SKM-1 (cell line): ENCODE data around the gene PGBD1.
"Not testable (repeated sequence)": the region's sequence is repeated elsewhere in the genome, so short reads cannot be mapped to it uniquely, and the experiment has no call there.

ENCODE experiments used
- DNase-seq: peaks from one replicate; lab custom pipeline; 2025; ENCODE audit not compliant: unreplicated experiment; lab: John Stamatoyannopoulos, UW

The PGBD1 gene

DNA sequence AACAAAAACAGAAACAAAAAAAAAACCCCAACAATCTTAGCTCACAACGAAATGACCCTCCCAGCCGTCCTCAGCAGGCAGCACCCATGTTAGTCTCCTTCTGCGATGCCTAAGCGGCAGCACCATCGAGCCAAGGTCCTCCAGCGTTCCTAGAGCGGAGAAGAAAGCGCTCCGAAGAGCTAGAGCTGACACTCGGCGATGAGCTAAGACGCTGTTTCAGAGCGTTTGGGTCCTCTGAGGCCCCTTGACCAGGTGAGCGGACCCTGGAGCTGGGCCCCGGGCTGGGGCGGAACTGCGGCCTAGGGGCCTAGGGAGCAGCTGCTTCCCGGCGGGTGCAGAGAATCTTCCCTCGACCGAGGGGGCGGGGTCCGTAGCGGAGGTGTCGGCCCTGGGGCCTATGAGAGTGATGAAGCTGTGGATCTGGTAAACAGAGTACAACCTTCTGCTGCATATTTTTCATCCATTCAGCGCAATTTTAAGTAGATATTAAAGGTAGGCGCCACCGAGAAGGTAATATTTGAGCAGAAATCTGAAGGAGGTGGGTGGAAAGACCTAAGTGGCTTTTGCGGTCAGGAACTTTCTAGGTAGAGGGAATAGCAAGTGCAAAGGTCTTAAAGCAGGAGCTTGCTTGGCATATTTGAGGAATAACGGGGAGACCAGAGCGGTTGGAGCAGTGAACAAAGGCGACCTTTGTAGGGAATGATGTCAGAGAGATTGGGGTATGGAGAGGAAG, 14.2 kb upstream of the PGBD1 start, which contains the start of gene ZSCAN26:
ZSCAN26 (plus strand) TSS at position 182 of the 733 bp plus-strand sequence. CDS start 4,777 bp downstream, outside the sequence.
- DNase-seq: peak; percentile 51

DNA sequence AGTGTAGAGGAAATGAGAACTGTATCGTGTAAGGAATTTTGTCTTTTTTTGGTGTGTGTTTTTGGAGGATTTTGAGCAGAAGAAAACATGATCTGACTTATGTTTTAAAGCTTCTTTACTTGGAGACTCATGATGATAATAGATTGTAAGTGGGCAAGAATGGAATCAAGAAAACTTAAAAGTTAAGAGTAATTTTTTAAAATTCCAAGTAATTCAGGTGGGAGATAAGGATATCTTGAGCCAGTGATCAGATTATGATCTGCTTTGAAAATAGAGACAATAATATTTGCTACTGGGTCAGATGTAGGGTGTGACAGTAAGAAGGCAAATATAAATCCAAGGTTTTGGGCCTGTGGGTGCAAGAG, 13.7 kb upstream of the PGBD1 start:
- no peak for DNase-seq

DNA sequence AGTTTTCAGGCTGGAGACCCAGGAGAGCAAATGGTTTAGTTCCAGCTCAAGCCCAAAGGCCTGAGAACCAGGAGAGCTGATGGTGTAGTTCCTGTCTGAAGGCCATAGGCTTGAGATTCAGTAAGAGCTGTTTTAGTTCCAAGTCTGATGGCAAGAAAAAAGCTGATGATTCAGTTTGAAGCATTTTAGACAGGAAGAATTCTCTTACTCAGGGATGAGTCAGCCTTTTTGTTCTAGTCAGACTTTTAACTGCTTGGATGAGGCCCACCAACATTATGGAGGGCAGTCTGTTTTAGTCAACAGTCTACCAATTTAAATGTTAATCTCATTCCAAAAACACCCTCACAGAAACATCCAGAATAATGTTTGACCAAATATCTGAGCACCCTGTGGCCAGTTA, 11.9 kb upstream of the PGBD1 start:
- no peak for DNase-seq

DNA sequence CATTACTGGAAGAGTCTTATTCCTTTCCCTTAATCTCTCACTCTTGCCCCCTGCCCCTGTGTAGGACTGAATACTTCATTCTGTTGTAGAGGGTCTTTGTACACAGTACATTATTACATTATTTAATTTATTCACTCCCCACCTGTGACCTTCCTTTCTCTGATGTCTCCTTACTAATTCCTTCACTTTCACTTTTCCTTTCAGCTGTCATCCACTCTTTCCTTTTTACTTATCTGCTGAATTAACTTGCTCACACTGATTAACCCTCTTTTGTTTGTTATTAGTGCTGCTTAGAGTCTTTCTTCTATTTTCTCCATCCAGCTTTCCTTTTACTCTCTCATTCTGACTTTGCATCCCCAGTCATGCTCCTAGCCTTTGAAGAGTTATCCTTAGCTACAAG, 6.5 kb upstream of the PGBD1 start:
- DNase-seq: no peak

DNA sequence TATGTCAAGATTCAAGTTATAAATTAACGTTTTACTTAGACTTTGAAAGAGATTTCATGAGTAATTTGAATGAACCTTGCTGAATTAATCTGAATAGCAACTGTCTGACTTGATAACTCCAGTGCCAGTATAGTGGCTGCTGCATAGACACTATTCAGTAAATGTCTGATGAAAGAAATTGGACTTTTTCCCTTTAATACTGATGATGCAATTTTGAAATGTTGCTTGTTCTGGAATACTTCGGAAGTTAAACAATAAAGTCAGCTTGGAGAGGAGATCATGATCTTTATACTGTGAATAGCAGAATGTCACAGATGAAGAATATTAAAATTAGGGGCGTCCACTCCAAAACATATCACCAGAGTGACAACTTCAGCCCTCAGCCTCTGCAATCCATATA, 3.6 kb upstream of the PGBD1 start:
- no peak for DNase-seq

DNA sequence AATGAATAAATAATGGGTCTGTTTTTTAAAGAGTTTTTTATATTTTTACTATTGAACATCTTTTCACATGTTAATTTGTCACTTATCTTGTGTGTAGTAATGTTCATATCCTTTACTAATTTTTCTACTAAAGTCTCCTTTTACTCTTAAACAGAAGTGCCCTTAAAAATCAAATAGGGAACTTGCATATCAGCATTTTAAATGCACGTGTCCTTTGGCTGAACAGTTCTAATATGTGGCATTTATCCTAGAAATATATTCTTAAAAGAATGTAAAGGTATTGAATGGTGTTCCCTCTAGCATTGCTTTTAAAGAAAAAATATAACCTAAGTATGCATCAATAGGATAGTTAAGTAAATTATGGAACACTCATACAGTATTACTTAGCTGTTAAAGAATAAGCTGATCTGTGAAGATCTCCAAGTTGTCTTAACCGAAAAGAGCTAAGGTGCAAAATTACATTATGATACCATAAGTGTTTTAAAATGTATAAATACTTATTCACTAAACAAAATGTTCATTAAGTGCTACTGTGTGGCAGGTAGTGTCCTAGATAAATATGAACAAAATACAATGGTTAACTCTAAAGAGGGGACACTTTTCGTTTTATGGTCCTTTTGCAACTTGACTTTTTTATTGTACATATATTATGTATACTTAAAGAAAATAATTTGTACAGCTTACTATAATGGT, 631 bp upstream of the PGBD1 start:
- no peak for DNase-seq

DNA sequence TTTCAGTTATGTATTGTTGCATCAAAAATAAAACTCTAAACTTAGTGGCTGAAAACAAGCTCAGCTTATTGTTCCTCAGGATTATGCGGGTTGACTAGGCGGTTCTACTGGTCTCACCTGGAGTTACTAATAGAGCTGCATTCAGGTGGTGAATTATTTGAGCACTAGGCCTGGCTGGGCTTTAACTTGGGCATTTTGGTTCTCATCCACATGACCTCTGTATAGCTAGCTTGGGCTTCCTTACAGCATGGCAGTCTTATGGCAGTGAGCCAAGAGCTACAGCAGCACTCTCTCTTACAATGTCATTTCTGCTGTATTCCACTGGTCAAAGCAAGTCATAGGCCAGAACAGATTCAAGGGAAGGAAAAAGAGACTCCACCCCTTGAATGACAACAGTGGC, 1.6 kb downstream of the PGBD1 start:
- no peak for DNase-seq

DNA sequence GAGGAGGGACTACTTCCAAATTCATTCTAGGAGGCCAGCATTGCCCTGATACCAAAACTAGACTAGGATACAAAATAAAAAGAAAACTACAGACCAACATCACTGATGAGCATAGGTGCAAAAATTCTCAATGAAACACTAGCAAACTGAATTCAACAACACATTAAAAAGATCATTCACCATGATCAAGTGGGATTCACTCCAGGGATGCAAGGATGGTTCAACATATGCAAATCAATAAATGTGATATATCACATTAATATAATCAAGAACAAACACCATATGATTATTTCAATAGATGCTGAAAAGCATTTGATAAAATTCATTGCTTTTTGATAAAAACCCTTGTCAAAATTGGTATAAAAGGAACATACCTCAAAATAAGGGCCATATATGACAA, 10.2 kb downstream of the PGBD1 start:
- DNase-seq: no peak

DNA sequence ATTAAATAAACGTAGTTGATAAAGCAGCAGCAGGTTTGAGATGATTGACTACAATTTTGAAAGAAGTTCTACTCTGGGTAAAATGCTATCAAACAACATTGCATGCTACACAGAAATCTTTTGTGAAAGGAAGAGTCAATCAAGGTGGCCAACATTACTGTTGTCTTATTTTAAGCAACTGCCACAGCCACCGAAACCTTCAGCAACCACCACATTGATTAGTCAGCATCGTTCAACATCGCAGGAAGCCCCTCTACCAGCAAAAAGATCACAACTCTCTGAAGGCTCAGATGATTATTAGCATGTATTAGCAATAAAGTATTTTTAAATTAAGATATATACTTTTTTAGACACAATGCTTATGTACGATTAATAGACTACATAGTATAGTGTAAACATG, 14.0 kb downstream of the PGBD1 start:
- DNase-seq: no peak

DNA sequence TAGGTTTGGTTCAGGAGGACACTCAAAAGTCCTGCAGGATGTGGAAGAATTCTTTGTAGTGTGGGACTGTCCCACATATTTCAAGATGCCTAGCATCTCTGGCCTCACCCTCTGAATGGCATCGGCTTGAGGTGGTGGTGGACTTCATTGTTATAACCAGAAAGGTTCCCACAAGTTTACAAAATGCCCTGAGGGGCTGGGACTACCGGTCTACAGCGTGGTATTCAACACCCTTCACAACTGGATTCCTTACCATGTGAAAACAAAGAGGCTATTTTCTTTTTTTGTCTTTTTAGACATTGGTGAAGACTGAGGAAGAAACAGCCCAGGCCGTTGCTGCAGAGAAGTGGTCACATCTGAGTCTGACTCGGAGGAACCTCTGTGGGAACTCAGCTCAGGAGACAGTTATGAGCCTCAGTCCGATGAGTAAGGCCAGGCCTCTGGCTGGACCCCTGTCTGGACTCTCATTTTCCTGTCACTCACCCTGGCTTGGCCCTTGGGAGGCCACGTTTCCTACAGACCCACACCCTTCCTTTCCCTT, 15.2 kb downstream of the PGBD1 start:
- DNase-seq: no peak

DNA sequence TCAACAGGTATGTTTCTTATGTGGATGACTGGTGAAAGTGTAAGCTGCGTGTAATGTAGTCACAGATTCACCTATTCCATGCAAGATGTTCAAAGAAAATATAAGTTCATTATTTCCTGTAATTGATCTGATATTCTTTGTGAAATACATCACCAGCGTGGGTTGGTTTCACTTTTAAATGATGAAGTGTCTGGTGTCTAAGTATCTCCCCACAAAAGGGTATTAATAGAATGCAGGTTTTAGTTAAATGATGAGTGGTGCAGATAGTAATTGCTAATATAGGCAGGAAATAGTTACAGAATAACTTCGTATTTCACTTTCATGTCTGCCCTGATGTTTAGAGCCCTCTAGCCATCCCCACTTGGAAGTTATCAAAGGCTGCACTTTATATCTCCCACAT, 22.2 kb downstream of the PGBD1 start:
- no peak for DNase-seq

DNA sequence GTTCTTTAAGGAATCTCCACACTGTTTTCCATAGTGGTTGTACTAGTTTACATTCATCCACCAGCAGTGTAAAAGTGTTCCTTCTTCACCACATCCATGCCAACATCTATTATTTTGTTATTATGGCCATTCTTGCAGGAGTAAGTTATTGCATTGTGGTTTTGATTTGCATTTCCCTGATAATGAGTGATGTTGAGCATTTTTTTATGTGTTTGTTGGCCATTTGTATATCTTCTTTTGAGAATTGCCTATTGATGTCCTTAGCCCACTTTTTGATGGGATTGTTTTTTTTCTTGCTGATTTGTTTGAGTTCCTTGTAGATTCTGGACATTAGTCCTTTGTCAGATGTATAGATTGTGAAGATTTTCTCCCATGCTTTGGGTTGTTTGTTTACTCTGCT, 25.0 kb downstream of the PGBD1 start:
- DNase-seq: not testable (repeated sequence)

DNA sequence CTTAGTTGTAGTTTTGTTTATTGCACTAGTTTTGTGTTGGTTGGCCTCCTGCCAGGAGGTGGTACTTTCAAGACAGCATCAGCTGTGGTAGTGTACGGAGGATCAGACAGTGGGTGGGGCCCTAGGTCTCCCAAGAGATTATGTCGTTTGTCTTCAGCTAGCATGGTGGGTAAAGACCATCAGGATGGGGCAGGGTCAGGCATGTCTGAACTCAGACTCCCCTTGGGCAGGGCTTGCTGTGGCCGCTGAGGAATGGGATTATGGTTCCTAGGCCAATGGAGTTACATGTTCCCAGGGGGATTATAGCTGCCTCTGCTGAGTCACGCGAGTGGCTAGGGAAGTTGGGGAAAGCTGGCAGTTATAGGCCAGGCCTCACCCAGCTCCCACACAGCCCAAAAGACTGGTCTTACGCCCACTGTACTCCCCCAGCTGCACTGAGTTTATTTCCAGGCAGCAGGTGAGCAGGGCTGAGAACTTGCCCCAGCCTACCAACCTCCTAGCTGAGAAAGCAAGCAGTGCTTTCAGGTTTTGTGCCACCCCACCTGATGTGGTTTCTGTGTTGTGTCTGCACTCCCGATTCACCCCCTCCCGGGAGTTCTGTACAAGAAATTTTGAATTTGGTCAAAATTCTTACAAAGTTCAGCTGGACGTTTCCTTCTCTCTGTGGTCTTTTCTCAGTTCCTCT, 29.9 kb downstream of the PGBD1 start:
- no peak for DNase-seq

DNA sequence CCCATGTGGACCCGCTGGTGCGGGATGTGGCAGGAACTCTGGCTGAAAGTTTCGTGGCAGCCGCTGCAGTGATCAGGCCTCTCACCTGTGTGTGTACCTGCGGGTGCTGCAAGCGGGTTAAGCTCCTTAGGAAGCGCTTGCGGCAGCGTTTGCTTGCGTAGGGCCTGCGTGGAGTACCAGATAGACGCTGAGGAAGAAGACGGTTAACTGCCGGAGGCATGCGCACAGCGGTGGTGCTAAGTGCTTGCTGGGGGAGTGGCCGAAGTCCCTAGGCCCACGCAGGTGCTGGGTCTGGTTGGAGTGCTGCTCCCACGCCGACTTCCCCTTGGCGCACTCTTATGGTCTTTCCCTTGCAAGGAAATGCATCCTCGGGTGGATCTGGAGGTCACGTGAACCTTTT, 31.6 kb downstream of the PGBD1 start:
- no peak for DNase-seq

DNA sequence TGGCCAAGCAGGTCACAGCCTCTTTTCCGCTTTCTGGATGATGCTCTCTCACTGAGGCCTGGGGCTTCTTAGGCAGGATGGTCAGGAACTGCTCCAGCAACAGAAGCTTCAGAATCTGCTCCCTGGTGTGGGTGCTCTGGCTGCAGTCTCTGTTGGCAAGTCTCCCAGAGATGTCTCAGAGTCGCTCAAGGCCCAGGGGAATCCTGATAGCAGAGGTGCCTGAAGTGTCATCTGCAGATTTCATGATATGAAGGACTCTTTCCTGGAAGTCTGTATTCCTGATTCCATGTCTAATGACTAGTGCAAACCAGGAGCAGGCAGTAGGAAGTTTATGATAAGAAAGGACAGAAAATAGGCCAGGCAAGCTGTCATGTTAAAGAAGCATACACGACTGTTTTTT, 34.3 kb downstream of the PGBD1 start:
- DNase-seq: no peak

DNA sequence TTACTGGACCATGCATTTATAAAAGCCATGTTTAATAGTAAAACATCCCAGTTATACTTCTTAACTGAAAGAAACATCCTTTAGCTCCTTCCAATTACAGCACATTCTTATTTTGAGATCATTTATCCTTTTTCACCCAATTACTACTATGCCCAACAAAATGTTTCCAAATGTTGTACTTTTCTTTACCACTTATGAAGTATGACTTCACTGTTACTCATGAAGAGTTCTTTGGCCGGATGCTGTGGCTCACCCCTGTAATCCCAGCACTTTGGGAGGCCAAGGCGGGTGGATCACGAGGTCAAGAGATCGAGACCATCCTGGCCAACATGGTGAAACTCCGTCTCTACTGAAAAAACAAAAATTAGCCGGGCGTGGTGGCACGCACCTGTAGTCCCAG, 36.5 kb downstream of the PGBD1 start:
- not testable (repeated sequence) for DNase-seq

DNA sequence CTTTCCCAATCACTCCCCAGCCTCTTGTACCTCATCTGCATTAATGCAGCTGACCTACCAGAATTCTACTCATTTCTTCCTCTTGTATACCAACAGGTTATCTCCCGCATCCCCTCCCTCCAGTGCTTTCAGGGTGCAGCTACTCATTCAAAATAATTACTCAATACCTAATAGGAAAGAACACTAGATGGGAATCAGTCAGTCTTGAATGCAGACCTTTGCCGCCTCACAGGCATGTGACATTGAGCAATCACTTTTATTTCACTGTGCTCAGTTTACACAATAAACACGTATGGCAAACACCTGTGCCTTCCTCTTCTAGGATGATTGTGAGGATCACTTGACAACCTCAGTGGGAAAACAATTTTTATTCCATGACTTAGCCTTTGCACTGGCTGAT, 41.3 kb downstream of the PGBD1 start:
- DNase-seq: no peak

DNA sequence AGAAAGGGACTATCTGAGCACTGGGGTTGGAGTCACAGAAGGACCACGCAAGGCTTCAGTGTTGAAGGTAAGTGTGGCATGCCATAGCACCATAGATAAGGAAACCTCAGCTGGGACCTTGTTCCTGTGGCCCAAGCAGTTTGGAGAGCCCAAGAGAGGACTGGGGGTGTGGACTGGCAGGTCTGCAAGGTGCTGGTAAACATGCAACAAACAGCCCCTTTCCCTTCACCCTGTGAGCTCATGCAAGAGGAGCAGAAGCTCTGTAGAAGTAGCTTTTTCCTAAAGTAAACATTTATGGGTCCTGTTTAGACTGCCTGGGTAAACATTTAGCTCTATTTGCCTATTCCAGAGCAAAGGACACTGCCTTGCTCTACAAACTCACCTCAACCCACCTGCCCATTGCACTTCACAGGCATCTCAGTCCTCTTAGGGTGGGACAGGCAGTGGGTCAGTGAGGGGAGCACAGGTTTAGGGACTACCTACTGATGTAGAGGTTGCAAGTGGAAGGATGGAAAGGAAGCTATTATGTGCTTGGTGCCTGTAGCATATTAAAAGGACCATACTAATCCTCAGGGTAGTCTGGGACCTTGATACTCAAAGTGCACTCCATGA, 42.5 kb downstream of the PGBD1 start:
- no peak for DNase-seq

DNA sequence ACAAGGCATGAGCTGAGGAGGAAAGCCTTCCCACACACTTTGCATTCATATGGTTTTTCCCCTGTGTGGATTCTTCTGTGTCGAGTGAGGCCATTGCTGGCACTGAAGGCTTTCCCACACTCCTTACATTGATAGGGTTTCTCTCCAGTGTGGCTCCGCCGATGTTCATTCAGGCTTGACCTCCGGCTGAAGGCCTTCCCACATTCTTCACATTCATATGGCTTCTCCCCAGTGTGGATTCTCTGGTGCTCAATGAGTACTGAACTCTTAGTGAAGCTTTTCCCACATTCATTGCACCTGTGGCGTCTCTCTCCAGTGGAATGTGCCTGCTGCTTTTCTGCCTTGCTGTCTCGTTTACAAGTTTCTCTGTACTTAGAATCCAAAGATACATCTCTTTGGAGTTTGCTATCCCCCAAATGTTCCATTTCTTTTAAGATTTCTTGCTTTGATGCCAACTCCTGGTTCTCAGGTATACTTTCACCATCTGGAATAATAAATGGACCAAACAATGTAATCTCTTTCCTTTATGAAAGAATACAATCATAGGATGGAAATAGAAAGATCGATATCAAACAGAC, 45.1 kb downstream of the PGBD1 start:
- DNase-seq: no peak

DNA sequence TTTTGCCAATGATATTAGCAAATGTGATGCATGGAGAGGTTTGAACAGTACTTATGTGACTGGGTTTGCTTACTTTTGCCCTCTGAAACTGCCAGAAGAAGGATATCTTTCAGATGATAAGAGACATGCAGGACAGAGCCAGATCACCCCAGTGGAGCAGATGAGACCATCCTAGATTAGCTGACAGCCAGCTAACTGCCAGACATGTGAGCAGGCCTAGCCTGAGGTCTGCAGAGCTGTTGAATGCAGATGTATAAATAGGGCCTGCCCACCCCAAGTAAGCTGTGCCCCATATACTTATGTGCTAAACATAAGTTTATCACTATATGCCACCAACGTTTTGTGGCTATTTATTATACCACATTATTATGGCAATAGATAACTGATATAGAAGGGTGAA, 48.7 kb downstream of the PGBD1 start:
- DNase-seq: no peak

DNA sequence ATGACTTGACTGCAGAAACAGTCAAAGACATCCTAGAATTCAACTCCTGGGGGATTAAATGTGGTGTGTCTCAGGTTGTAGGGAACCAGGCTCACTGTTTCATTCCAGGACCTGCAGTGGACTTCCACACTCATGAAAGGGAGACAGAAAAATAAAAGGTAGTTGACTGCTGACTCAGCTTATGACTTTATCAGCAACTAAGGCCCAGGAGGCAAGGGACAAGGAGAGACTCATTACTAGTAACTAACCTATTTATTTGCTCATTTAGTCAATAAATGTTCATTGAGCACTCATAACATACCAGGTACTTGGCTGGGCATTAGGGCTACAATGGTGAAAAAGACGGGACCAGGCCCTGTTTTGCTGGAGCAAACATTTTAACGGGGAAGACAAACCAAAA, 51.7 kb downstream of the PGBD1 start:
- no peak for DNase-seq
